Thyroid gland (tissue), 4 donors: ENCODE data around the gene TOGARAM1.

ENCODE experiments used
- POLR2A ChIP-seq, 2 donors: fragments of 450-650 bp; IDR thresholded peaks; one replicate each; pipeline ENCODE4 v1.6.1; 2017; ENCODE audit warnings: antibody characterized with exemption in 2 of 2, mild to moderate bottlenecking in 2 of 2, moderate library complexity in 1 of 2
- TF ChIP-seq, protein P1 (sequence below), 6 experiments: fragments of 200-600 bp in 3 of 6; fragments of 450-650 bp in 3 of 6; sonication (generic) in 3 of 6; IDR thresholded peaks; one replicate each; pipeline ENCODE4 v1.5.1; 2016 to 2019; ENCODE audit warnings: antibody characterized with exemption in 6 of 6, mild to moderate bottlenecking in 2 of 6, inconsistent platforms in 1 of 6, moderate library complexity in 1 of 6

DNA sequence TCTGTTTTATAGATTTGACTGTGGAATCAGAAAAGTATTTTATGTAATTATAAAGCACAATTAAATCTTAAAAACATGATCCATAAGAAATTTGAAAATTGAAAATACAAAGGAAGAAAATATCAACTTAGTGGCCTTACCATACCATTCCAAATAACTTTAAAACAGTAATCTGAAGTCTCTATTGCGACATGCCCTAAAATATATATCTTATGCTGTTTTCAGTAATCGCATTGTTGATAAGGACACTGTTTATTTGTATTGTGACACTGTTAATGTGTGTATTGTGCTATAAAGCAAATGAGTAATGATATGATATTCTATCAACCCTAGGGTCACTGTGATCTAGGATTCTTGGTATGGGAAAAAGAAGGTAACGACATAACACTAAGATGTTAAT, 7.2 kb upstream of the TOGARAM1 start:
- TF ChIP-seq, protein P1, sequence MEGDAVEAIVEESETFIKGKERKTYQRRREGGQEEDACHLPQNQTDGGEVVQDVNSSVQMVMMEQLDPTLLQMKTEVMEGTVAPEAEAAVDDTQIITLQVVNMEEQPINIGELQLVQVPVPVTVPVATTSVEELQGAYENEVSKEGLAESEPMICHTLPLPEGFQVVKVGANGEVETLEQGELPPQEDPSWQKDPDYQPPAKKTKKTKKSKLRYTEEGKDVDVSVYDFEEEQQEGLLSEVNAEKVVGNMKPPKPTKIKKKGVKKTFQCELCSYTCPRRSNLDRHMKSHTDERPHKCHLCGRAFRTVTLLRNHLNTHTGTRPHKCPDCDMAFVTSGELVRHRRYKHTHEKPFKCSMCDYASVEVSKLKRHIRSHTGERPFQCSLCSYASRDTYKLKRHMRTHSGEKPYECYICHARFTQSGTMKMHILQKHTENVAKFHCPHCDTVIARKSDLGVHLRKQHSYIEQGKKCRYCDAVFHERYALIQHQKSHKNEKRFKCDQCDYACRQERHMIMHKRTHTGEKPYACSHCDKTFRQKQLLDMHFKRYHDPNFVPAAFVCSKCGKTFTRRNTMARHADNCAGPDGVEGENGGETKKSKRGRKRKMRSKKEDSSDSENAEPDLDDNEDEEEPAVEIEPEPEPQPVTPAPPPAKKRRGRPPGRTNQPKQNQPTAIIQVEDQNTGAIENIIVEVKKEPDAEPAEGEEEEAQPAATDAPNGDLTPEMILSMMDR (IDR thresholded peaks at IDR 0.05): no peak
- TF ChIP-seq POLR2A (IDR thresholded peaks at IDR 0.05): no peak
